Renal cortical epithelial cell (primary cell): ENCODE results near the gene SLC41A2. TPM values are rescaled to one million over a fixed set of nuclear protein-coding genes. Genes with fewer than 3 reads are reported as not detected.
"Not testable (repeated sequence)": the region's sequence is repeated elsewhere in the genome, so short reads cannot be mapped to it uniquely, and the experiment has no call there.

ENCODE experiments used
- DNase-seq: peaks from one replicate; pipeline ENCODE4 v3.0.0-alpha.2; 2011; ENCODE audit warnings: low read depth
- total RNA-seq: library from RNA; depleted of rRNA; stranded (reverse); fragments of >200 nt; gene quantifications from 2 replicates; pipeline ENCODE4 v1.2.3, GENCODE V29; 2014

SLC41A2 gene, protein sequence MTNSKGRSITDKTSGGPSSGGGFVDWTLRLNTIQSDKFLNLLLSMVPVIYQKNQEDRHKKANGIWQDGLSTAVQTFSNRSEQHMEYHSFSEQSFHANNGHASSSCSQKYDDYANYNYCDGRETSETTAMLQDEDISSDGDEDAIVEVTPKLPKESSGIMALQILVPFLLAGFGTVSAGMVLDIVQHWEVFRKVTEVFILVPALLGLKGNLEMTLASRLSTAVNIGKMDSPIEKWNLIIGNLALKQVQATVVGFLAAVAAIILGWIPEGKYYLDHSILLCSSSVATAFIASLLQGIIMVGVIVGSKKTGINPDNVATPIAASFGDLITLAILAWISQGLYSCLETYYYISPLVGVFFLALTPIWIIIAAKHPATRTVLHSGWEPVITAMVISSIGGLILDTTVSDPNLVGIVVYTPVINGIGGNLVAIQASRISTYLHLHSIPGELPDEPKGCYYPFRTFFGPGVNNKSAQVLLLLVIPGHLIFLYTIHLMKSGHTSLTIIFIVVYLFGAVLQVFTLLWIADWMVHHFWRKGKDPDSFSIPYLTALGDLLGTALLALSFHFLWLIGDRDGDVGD
- 99.2 and 152 TPM in 2 replicates for total RNA-seq

DNA sequence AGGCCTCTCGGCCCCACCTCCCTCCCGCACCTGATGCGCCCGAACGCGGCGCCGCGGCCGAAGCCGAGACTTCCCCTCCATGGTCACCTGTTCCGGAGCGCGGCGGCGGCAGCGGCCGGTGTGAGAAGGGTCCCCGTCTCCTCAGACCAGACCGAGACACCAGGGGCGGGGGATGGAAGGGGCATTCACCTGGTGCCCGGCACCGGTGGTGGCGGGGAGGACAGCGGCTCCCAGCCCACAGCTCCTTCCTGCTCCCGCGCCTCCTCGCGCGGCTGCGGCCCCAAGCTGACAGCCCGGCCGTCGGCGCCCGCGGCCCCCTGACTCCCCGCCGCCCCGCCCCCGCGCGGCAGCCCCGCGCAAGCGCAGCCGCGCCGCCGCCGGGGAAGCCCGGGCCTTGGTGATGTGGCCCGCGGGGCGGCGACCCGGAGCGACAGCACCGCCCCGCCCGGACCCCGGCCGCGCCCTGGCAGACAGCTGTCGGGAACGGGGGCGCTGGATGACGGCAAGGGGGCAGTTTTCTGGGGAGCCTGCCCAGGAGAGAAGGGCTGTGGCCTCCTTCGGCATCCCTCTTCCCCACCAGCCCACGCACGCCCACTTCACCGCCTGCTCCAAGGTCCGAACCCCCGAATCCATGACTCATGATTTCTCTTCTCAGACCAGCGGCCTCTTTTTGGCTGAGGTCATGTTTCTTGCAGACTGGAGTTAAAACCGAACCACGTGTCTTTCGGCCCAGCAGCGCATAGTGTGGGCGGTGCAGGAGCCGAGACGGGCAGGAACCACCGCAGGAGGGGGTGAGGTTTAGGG lies at the start of gene SLC41A2:
Gene SLC41A2 (minus strand): TSS at position 290 of the 804 bp plus-strand sequence. CDS start 29,763 bp downstream, outside the sequence.
- DNase-seq = peak; percentile 93

DNA sequence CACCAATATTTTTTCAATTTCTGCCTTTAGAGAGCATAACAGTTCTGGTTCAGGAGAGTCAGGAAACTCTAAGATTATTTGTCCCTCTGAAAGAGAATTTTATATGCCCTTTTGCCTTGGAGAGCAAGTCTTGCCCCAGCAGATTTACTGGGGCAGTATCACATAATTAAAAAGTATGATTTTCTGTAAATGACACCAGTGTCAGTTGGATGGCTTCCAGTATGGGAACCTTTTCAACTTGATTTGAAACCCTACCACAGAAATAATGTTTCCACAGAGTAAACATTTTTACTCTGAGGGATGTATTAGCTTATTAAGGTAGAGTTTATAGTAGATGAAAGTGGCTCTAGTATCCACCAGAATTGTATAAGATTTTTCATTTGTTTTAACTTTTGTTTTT lies 43.4 kb upstream of the SLC41A2 start:
- no peak for DNase-seq

DNA sequence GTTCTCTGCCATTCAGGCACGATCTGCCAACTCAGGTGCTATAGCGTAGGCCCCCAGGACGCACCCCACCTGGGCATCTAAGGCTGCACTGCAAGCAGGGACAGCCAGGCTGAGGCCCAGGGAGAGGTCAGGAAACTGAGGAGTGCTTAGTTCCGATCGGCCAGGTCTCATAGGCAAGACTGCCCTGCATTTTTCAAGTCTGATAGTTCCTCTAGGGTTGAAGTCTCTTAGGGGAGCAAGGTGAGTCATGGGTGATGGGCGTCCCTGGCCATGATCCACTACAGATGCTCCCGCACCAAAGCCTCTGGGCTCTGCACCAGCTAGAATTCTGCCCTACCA lies 41.2 kb upstream of the SLC41A2 start:
- DNase-seq = no peak

DNA sequence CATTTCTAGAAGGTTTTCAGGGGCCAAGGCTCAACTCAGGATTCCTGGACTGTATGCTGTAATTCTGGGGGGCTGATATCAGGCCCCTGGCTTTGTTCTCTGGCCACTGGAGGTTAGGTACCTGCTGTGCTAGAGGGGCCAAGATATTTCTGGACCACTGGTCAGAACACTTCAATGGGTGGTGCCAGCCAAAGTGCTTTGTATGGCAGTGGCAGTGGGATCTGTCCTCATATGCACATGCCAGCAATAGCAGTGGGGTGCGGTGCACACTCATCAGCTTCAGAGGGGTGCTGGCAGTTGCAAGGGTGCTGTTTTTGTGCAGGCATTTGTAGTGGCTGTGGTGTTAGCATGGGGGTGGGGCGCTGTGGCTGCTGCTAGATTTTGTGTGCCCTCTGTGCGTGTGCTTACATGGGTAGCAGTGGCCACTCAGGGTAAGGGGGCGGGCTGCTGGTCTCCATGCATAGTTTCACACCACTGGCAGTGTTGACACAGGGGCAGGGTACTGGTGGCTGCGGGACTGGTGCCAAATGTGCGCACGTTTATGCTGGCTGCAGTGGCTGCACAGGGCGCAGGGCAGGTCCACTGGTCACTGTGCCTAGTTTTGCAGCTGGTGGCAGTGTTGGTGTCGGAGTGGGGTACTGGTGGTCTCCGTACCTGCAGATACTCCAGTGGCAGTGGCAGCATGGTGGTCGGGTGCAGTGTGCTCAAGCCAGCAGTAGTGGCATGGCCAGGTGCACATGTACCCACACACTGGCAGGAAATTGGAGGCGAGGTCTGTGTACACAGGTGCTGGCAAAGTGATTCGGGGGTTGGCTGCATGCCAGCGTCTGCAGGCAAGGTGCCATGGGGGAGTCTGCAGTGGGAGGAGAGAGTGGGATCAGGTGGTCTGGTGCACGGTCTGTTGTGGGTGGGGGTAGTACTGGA lies 40.6 kb upstream of the SLC41A2 start:
- DNase-seq = no peak

DNA sequence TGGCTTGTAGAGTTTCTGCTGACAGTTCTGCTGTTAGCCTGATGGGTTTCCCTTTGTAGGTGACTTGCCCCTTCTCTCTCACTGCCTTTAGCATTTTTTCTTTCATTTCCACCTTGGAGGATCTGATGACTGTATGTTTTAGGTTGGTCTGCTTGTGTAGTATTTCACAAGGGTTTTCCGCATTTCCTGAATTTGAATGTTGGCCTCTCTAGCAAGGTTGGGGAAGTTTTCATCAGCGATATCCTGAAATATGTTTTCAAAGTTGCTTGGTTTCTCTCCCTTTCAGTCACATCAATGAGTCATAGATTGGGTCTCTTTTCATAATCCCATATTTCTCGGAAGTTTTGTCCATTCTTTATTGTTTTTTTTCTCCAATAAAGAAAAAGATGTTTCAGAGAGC lies 39.5 kb upstream of the SLC41A2 start:
- no peak for DNase-seq

DNA sequence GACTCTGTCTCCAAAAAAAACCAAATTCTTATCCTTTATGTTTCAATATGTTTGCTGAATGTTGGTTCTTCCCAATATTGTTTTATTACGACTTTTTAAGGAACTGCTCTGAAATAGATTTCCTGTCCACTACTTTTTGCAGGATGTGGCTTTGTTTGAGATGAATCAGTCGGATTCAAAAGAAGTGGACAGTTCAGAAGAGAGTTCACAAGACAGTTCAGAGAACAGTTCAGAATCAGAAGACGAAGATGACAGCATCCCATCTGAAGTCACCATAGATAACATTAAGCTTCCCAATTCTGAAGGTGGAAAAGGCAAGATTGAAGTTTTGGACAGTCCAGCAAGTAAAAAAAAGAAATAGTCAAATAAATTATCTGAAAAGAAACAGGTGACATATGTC lies 36.2 kb upstream of the SLC41A2 start:
- no peak for DNase-seq

DNA sequence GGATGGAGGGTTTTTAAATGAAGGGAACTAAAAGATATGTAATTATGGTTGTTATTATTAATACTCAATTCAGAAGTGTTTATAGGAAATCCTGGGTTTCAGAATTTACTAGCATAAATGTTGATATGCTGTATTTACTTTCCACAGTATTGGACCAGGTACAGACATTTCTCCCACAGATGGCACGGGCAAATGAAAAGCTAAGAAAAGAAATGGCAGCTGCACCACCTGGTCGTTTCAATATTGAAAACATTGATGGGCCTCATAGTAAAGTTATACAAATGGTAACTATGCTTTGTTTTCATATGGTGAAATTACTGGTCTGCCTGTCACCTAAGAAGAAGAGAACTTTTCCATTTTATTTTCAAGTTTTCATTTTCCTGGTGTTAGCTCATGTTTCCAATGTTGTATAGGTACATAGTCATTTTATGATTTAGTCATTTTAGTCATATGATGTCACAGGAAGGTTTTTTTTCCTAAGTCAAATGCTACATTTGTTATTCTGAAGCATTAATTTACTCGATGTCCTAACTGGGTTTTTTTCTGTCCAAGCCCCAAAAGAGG lies 33.6 kb upstream of the SLC41A2 start:
- no peak for DNase-seq

DNA sequence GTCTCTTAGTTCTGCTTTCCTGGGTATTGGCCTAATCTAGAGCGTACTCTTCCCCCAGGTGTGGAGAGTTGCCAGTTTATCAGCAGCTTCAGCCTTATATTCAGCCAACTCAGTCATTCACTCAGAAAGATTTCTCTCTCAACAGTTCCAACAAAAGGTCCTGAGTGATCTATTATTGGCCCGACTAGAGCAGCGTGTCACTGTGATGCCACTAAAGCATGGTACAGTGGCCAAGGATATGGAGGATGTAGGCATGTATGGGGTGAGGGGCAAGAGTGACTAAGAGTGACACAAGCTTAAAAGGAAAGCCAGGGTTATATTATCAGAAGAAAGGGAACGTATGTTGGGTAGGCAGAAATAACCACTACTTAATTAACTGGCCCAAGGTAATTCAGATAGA lies 32.9 kb upstream of the SLC41A2 start:
- DNase-seq = no peak

DNA sequence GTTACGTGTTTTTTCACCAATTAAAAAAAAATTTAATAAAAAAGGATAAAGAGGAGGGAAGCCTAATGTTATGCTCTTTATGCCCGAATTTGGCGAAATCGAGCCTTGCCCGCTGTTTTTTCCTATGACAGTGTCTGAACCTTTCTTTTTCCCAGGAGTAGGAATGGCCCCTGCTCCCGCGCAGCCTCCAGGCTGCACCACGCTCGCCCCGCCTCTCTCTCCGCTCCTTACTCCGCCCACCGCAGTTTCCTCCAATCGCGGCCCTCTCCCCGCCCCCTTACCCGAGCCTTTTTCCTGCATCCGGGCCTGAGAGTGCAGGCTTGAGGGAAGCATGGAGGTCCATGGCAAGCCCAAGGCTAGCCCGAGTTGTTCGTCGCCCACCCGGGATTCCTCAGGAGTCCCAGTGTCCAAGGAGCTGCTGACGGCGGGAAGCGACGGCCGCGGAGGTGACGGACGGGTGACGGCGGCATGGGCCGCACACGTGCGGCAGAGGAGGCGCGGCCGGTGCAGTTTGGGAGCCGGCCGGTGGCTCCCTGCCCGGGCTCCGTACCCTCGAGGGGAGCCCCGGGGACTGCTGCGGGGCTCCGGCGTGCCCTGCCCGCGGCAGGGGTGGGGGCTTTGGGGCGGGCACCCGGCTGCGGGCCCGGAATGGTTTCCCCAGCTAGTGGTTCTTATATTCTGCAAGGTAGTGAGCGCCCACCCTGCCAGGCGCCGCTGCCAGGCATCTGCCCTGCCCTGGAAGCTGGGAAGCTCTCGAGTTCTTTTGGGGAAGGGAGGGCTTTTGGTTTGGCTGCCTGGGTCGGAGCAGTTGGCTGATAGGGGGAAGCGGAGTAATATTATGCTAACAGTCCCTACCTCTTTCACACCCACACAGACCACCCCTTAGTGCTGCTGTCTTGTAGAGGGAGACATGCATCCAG lies 28.2 kb upstream of the SLC41A2 start, which contains the start of gene NOPCHAP1:
Gene NOPCHAP1 (plus strand): TSS at position 295 of the 920 bp plus-strand sequence. CDS start 37 bp downstream, at position 332.
- DNase-seq = peak; percentile 69

DNA sequence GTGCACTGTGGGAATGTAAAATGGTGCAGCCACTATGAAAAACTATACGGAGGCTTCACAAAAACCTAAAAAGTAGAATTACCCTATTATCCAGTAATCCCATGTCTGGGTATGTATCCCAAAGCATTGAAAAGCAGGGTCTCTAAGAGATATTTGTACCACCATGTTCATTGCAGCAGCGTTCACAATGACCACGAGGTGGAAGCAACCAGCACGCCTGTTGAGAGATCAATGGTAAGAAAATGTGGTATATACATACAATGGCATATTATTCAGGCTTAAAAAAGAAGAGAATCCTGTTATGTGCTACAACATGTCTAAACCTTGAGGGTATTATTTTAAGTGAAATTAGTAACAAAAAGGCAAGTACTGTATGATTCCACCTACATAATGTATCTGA lies 27.1 kb upstream of the SLC41A2 start:
- DNase-seq = no peak

DNA sequence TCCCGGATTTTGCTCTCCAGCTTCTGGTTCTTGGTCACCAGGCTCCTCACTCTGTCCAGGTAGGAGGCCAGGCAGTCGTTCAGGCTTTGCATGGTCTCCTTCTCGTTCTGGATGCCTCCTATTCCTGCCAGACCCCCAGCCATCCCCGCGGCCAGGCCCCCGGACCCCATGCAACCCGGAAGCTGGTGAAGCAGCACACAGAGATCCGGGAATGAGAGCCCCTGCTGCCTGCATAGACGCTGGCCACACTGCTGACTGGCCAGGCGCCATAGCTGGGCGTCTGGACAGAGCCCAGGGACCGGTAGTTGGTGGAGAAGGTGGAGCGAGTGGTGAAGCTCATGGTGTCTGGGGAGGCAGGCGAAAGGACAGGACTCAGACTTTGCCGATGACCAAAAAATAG lies 19.6 kb upstream of the SLC41A2 start:
- not testable (repeated sequence) for DNase-seq

DNA sequence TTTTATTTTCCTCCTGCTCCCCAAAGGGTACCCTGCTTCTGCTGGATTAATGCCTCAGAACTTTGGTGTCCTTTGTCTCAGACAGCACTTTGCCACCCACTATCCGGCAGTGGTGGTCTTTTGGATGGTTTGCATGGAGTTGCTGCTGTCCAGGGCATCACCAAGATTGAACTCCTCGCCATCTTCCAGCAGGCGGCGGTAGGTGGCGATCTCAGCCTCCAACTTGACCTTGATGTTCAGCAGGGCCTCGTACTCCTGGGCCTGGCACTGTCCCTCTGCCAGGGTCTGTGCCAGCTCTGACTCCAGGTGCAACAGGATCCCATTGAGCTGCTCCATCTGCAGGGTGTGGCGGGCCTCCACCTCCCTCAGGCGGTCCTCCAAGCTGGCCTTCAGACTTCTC lies 18.6 kb upstream of the SLC41A2 start:
- no peak for DNase-seq

DNA sequence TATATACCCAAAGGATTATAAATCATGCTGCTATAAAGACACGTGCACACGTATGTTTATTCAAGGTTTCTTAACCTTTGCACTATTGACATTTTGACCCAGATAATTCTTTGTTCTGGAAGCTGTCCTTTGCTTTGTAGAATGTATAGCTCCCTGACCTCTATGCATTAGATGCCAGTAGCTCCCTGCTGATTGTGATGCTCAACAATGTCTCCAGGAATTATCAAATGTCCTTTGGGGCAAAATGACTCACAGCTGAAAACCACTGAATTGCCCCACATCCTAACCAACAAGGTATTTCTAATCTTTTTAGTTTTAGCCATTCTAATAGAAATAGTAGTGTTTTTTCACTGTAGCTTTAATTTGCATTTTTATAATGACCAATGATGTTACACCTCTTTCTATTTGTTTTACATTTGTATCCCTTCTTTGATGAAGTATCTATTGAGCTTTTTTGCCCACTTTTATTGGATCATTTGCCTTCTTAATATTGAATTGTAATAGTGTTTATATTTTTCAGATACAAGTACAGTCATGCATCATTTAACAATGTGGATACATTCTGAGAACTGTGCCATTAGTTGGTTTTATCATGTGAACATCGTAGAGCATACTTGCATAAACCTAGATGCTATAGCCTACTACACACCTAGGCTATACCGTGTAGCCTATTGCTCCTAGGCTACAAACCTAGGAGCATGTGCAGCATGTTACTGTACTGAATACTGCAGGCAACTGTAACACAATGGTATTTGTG lies 17.7 kb upstream of the SLC41A2 start:
- peak; percentile 64 for DNase-seq

DNA sequence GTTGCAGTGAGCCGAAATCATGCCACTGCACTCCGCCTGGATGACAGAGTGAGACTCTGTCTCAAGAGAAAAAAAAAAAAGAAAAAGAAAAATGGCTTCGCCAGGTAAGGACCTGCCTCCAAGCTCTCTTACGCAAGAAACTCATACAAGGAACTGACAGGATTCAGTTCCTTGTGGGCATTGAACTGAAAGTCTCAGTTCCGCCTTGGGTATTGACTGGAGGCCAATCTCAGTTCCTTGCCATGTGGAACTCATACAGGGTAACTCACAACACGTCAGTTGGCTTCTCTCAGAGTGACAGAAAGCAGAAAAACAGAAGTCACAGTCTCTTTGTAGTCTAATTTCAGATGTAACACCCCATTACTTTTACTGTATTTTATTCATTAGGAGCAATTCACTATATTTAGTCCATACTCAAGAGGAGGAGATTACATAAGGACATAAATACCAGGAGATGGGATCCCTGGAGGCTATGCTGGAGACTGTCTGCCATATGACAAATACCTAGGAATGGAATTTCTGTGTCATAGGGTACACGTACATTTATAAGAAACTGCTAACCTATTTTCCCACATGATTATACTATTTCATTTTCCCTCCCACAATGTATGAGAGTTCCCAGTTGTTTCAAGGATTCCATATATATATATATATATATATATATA lies 16.7 kb upstream of the SLC41A2 start:
- DNase-seq = no peak

DNA sequence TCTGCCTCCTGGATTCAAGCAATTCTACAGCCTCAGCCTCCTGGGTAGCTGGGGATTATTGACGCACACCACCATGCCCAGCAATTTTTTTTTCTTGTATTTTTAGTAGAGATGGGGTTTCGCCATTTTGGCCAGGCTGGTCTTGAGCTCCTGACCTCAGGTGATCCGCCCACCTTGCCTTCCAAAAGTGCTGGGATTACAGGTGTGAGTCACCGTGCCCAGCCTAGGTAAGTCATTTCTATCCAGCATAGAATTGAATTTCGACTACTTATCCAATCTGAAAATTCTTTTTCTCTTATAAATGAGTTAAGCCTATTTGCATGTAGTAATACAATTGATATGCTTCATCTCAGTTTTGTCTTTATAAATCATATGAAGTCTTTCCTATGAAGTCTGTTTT lies 15.2 kb upstream of the SLC41A2 start:
- no peak for DNase-seq

DNA sequence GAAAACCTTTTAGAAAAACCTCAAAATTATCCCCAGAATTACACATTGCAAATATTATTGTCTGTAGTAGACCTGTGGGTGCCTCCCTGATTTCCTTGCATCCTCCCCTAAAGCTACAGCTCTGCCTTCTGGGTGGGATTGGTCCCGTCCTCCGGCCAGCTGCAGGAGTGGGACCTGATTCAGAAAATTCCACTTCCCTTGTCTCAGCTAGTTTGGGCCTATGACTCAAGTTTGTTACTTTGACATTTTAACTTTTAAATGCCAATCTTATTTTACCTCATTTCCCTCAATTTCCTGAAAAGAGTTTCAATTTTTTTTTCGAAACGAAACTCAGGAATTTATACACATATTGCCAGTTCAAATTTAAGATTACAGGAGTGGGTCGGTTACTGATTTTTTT lies 13.2 kb upstream of the SLC41A2 start:
- no peak for DNase-seq

DNA sequence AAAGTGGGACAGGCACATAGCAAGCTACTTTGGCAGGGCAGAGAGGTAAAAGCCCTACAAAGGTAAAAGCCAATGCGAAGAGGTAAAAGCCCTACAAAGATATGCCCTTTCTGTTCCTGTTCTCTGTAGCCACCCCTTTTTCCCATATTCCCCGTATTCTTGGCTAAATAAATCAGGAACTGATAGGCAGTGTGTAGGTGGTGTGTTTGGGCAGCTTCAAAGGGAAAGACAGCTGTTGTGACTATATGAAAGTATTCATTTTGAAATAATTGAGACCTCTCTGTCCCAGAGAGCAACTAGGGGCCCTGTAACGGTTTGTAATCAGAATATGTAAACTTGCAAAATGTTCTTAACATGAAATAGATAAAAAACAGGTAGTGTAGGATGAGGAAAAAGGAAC lies 11.3 kb upstream of the SLC41A2 start:
- DNase-seq = no peak

DNA sequence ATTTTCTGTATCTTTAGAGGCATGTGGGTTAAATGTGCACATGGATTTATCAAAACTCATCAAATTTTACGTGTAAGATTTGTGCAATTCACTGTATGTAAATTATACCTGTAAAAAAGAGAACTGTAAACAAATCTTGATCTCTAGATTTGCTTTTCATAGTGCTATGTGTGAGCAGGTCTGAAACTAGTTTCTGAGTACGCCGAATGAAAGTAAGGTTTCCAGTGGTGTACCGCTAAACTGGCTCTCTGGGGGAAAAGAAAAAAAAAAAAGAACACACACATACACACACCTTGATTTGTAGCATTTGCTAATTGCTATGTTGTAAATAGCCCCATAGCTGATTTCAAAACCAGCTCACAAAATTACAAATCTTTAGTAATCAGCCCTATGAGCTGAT lies 8.6 kb upstream of the SLC41A2 start:
- DNase-seq = no peak

DNA sequence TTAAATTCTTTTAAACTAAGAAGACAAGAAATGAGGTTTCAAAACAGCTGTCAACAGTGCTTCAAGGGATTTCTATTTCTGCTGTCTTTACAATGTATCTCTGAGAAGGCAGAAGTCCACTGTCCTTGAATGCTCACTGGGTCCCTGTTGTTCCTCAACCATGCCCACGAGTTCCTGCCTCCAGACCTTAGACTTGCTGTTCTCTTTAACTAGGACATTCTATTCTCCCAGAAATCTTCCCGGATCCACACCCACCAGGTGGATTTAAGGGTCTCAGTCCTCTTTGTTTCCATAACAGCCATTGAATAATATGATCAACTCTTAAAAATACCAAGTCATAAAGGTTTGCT lies 6.7 kb upstream of the SLC41A2 start:
- no peak for DNase-seq
